ENCODE measurements around the gene MAB21L4.
A peak's percentile ranks its signal among the peaks of the same experiment; 100 is the strongest.

The MAB21L4 gene

DNA sequence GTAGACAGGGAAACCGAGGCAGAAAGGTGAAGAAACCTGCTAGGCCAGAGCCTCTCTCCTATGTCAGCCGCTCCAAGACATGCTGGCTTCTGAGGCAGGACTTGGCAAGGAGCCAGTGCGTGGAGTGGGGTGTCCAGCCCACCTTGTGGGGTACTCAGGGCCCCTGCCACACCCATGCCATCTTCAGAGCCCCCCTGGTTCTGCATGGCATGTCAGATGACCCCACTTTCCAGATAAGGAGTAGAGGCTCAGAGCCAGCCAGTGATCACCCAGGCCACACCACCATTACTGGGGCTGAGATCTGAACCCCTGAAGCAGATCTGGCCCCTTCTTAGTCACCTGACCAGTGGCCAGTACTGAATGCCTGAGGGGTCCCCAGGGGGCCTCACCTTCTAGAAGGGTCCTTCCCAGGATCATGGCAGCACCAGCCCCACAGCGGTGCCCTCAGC is 24.9 kb upstream of the MAB21L4 start:
- TF ChIP-seq EZH2 (IDR thresholded peaks at IDR 0.05) (no peak), FOXP2 (optimal IDR thresholded peaks at IDR 0.05; ENCODE audit: control extremely low read depth, extremely low read length, insufficient read depth) (no peak), POLR2AphosphoS5 (IDR thresholded peaks at IDR 0.05; ENCODE audit: borderline replicate concordance, low read depth, low read length) (no peak)
- H3K9ac ChIP-seq (ENCODE audit: insufficient read length) = no peak overlapping the region
- no peak for DNase-seq (ENCODE audit: low read depth, low spot score)
- H3K9me3 ChIP-seq (ENCODE audit: low read depth, low read length) = no peaks in the 10 kb centered on the region
- H3K4me3 ChIP-seq = no peak overlapping the region
- peak overlapping the region; percentile 67 for H3K27ac ChIP-seq
- no peaks in the 10 kb centered on the region for H3K36me3 ChIP-seq (ENCODE audit: insufficient read depth, low read length)

DNA sequence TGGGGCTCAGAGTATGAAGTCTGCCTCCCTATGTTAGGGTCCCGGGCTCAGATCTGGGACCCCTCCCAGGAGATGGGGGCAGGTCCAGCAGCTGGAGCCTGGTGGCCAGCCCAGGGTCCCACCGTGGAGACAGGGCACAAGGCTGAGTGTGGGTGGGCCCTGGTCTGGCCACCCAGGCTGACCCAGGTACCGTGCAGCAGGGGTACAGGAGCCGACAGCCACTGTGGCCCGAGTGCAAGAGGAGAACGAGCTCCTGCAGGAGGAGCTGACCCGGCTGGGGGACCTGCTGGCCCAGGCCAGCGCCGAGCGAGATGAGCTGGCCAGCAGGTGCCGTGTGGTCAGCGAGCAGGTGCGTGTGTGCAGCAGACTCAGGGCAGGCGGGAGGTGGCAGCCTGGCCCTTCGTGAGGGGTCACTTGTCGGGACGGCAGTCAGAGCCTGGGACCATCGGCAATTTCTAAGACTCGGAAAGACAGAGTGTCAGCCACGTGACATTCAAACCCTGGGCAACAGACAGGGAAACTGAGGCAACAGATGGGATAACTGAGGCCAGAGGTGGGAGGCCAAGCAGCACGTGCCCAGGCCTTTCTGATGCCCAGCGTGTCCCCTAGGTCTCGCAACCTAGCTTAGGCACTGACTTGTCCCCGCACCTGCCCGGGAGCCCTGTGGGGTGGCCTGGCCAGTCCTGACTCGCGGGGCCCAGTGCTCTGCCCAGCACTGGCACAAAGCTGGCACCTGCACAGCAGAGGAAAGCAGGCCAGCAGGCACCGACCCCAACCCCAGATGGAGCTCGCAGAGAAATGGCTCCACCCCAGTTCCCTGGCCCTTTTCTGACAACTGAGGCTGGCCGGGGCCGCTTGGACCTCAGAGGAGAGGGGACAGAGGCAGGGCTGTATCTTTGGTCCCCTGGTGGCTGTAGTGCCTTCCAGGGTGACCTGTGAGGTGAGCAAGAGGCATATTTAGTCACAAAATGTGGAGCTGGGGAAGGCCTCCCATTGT is 24.1 kb upstream of the MAB21L4 start:
- TF ChIP-seq POLR2AphosphoS5 (IDR thresholded peaks at IDR 0.05; ENCODE audit: borderline replicate concordance, low read depth, low read length) (no peak), FOXP2 (optimal IDR thresholded peaks at IDR 0.05; ENCODE audit: control extremely low read depth, extremely low read length, insufficient read depth) (no peak), EZH2 (IDR thresholded peaks at IDR 0.05) (no peak)
- DNase-seq (ENCODE audit: low read depth, low spot score) = no peak
- Histone ChIP-seq H3K27ac (no peak overlapping the region), H3K9ac (ENCODE audit: insufficient read length) (no peak overlapping the region), H3K4me3 (no peak overlapping the region), H3K9me3 (ENCODE audit: low read depth, low read length) (no peaks in the 10 kb centered on the region), H3K36me3 (ENCODE audit: insufficient read depth, low read length) (no peaks in the 10 kb centered on the region)

DNA sequence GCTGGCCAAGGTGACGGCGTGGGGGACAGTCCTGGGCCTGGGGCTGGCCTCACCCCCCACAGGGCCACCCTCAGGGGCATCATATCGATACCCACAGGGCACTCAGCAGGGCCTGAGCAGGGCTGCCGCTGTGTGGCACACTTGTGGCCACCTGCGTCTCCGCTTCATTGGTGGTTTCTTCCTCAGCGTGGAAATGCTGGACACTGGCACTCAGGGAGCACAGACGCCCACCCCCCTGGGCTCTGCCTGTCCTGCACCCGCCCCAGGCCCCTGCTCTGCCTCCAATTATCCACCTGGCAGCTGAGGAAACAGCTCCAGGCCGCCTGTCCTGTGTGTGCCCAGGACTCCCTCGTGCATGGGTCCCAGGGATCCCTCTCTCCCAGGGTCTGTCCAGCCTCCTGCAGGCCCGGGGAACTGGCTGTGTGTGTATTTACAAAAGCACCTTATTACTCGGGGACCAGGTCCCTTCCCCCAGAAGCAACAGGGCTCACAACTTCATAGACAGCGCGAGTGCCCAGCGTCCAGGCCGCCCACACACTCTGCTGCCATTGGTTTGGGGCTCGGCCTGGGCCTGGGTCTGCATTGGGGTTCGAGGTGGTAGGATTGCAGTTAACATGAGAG is 23.3 kb upstream of the MAB21L4 start:
- Histone ChIP-seq H3K36me3 (ENCODE audit: insufficient read depth, low read length) (no peaks in the 10 kb centered on the region), H3K27ac (no peak overlapping the region), H3K4me3 (no peak overlapping the region), H3K9ac (ENCODE audit: insufficient read length) (no peak overlapping the region), H3K9me3 (ENCODE audit: low read depth, low read length) (no peaks in the 10 kb centered on the region)
- TF ChIP-seq FOXP2 (optimal IDR thresholded peaks at IDR 0.05; ENCODE audit: control extremely low read depth, extremely low read length, insufficient read depth) (no peak), EZH2 (IDR thresholded peaks at IDR 0.05) (no peak), POLR2AphosphoS5 (IDR thresholded peaks at IDR 0.05; ENCODE audit: borderline replicate concordance, low read depth, low read length) (no peak)
- no peak for DNase-seq (ENCODE audit: low read depth, low spot score)

DNA sequence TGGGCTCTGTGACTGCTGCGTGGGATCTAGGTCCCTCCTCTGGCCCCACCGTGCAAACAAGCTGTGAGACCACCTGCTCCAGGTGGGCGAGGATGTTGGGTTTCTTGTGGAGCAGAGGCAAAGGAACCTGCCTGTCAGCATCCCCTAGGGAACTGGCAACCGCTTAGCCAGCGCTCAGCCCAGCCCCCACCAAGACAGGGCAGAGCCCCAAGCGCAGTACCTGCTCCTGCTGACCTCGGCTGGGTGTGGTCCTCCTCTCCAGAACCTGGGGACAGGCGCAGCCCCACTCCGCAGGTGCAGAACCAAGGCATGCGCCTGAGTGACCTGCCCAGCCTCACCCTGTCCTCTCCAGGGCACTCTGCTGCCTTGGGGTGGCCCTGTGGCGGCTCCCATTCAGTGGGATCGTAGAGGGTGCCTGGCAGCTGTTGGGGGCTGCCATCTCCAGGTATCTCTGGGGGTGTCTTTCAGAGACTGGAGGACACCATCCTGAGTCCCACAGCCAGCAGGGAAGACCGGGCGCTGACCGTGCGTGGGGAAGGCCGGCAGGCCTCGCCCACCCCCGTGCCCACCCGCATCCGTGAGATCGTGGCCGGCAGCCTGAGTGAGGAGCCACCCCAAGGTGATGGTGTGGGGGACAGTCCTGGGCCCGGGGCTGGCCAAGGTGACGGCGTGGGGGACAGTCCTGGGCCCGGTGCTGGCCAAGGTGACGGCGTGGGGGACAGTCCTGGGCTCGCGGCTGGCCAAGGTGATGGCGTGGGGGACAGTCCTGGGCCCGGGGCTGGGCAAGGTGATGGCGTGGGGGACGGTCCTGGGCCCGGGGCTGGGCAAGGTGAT is 22.5 kb upstream of the MAB21L4 start:
- TF ChIP-seq FOXP2 (optimal IDR thresholded peaks at IDR 0.05; ENCODE audit: control extremely low read depth, extremely low read length, insufficient read depth) (no peak), POLR2AphosphoS5 (IDR thresholded peaks at IDR 0.05; ENCODE audit: borderline replicate concordance, low read depth, low read length) (no peak), EZH2 (IDR thresholded peaks at IDR 0.05) (no peak)
- Histone ChIP-seq H3K9ac (ENCODE audit: insufficient read length) (no peak overlapping the region), H3K9me3 (ENCODE audit: low read depth, low read length) (no peaks in the 10 kb centered on the region), H3K4me3 (no peak overlapping the region), H3K27ac (peak overlapping the region; percentile 91; the same call in 1 of the 2 replicates), H3K36me3 (ENCODE audit: insufficient read depth, low read length) (no peaks in the 10 kb centered on the region)
- DNase-seq (ENCODE audit: low read depth, low spot score) = no peak

DNA sequence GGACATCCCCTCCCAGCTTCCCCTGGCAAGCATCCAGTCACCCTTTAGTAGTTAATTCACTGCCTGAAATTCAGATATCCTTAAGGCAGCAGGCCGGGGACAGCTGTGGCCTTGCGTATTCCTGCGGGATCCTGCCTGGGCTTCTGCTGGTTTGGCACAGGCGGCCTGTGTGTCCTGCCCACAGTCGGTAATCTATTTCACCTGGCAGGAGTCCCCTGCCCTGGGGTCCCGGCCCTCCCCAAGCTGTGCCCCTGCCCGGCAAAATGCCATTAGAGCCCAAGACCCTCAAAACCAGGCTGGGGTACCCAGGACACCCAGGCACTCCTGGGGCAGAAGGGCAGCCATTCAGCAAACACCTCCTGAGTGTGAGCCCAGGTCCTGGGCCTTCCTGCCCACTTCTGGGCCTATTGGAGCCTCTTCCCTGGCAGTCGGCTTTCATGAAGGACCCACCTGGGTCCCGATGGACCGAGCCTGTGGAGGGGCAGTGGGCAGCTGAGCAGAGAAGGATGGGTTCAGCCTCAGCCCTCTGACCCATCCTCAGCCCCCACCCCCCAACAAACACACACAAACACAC is 21.8 kb upstream of the MAB21L4 start:
- peak overlapping the region; percentile 91 for H3K27ac ChIP-seq
- no peak for TF ChIP-seq POLR2AphosphoS5 (IDR thresholded peaks at IDR 0.05; ENCODE audit: borderline replicate concordance, low read depth, low read length)
- no peak for TF ChIP-seq EZH2 (IDR thresholded peaks at IDR 0.05)
- TF ChIP-seq FOXP2 (optimal IDR thresholded peaks at IDR 0.05; ENCODE audit: control extremely low read depth, extremely low read length, insufficient read depth) = no peak
- no peak overlapping the region for H3K4me3 ChIP-seq
- no peaks in the 10 kb centered on the region for H3K9me3 ChIP-seq (ENCODE audit: low read depth, low read length)
- DNase-seq (ENCODE audit: low read depth, low spot score) = no peak
- H3K36me3 ChIP-seq (ENCODE audit: insufficient read depth, low read length) = no peaks in the 10 kb centered on the region
- no peak overlapping the region for H3K9ac ChIP-seq (ENCODE audit: insufficient read length)

DNA sequence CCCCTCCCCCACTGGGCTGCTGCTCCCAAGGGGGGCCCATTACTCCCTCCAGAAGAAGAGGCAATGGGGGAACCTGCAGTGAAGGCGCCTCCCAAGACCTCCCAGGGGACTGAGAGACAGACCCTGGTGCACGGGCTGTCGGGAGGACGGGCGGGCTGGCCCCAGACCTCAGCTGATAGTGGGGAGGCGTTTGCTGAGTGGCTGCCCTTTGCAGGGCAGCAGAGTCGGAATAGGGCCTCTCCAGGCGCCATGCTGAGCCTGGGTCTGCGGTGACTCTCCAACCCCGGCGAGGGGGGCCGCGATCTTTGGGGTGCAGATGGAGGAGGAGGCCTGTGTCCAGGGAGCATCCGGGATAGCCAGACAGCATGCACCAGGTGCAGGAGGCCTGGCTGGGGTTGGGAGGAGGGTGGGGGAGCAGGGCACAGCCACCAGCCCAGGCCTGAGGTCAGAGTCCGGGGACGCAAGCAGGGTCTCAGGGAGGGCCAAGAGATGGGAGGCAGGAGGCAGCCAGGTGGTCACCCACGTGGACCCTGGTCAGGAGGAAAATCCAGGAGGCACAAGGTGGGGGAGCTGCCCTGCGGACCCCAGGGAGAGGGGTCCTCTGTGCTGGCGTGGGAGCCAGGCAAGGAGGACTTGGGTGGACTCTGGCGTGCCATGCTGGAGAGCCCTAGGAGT is 21.2 kb upstream of the MAB21L4 start:
- no peak for DNase-seq (ENCODE audit: low read depth, low spot score)
- TF ChIP-seq POLR2AphosphoS5 (IDR thresholded peaks at IDR 0.05; ENCODE audit: borderline replicate concordance, low read depth, low read length) (0 out of 2 replicates have a peak, but pooled peaks have one; percentile 5), EZH2 (IDR thresholded peaks at IDR 0.05) (no peak), FOXP2 (optimal IDR thresholded peaks at IDR 0.05; ENCODE audit: control extremely low read depth, extremely low read length, insufficient read depth) (no peak)
- no peaks in the 10 kb centered on the region for H3K9me3 ChIP-seq (ENCODE audit: low read depth, low read length)
- peak overlapping the region; percentile 91 for H3K27ac ChIP-seq
- H3K36me3 ChIP-seq (ENCODE audit: insufficient read depth, low read length) = no peaks in the 10 kb centered on the region
- peak overlapping the region; percentile 37 for H3K9ac ChIP-seq (ENCODE audit: insufficient read length)
- H3K4me3 ChIP-seq = peak overlapping the region; percentile 75

DNA sequence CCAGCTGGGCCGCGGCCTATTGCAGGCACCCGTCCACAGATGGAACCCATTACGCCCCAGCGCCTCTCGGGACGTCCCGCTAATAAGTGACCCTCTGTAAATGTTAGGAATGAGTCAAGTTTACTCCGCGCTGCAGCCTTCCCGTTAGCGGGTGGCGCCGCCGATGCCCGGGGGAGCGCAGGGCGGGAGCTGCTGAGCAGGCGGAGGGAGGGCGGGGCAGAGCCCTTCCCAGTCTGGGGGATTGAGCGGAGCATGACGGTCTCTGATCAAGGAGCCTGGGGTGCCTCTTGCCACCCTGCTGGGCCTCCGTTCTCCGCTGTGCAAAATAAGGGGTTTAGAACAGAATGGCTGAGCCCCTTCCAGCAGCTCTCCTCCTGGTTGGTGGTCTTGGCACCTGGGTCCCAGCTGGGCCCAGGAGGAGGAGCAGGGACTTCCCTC is 20.6 kb upstream of the MAB21L4 start:
- Histone ChIP-seq H3K4me3 (peak overlapping the region; percentile 75), H3K9ac (ENCODE audit: insufficient read length) (peak overlapping the region; percentile 37), H3K36me3 (ENCODE audit: insufficient read depth, low read length) (no peaks in the 10 kb centered on the region), H3K9me3 (ENCODE audit: low read depth, low read length) (no peaks in the 10 kb centered on the region), H3K27ac (peak overlapping the region; percentile 91)
- DNase-seq (ENCODE audit: low read depth, low spot score) = peak; percentile 30
- no peak for TF ChIP-seq EZH2 (IDR thresholded peaks at IDR 0.05)
- 0 out of 2 replicates have a peak, but pooled peaks have one; percentile 22 for TF ChIP-seq POLR2AphosphoS5 (IDR thresholded peaks at IDR 0.05; ENCODE audit: borderline replicate concordance, low read depth, low read length)
- peak; percentile 78 for TF ChIP-seq FOXP2 (optimal IDR thresholded peaks at IDR 0.05; ENCODE audit: control extremely low read depth, extremely low read length, insufficient read depth)
